GM18499 (cell line): ENCODE results near the gene EHD4.

Experiments used
- ATAC-seq: cut with Tn5 transposase; IDR thresholded peaks from one replicate; pipeline ENCODE4 v1.9.1; 2021; ENCODE audit warnings: moderate number of reproducible peaks; ENCODE audit not compliant: insufficient read depth, unreplicated experiment

The EHD4 gene

DNA sequence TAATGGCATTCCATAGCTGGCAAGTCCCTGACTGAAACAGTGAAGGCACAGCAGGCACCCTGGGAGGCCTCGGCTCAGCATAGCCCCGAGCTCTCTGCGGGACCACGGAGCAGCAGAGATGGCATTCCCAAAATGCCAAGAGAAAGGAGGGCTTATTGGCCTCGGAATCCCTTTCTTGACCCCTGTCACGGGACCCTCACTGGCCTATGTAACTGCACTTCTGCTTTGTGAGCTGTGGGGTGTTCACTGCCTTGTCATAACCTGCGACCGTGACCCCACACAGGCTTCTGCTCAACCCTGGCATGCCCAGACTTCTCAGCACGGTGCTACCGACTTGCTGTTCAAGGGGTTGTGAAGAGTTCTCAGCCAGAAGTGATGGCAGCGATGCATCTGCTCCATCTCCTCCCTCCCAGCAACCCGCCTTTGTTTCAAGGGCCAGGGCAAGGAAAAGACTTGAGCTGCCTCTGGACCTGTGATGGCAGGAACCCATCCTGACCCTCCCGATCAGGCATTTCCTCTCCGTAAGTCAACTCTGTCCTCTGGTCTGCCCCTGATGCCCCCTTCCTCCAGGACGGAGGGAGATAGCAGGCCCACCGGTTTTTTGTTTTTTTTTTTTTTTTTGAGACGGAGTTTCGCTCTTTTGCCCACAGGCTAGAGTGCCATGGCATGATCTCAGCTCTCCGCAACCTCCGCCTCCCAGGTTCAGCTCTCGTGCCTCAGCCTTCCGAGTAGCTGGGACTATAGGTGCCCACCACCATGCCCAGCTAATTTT is 30.5 kb downstream of the EHD4 start:
- ATAC-seq, result no peak

DNA sequence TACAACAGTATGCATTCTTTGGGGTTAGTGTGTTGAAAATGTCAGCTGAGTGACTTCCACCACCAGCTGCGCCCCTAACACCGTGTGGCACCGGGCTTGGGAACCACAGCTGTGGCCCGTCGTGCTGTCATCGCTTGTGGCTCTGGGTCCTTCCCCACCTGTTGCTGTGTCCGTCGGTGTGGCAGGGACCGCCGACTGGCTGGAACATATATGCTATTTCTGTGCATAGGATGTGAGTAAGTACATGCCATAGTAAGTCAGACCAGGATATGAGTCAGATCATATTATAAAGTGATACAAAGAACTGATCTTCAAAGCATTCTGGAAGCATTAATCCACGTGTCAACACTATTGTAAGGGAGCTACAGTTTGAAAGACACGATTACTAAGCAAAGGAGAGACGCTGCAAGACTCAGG is 31.9 kb downstream of the EHD4 start:
- ATAC-seq, result no peak

DNA sequence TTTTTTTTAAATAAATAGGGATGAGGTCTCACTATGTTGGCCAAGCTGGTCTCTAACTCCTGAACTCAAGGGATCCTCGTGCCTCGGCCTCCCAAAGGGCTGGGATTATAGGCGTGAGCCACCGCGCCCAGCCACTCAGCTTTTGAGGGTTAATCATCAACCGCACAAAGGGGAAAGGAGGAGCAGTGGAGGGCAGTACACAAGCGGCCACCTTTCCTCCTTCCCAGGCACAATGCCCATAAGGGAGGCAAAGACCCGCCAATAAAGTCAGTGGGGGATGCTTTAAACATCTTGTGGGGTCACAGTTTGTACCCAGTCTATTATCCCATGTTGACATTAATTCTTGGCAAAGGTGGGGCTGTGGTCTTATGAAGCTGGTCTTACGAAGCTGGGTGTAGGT is 32.4 kb downstream of the EHD4 start:
- ATAC-seq, result no peak

DNA sequence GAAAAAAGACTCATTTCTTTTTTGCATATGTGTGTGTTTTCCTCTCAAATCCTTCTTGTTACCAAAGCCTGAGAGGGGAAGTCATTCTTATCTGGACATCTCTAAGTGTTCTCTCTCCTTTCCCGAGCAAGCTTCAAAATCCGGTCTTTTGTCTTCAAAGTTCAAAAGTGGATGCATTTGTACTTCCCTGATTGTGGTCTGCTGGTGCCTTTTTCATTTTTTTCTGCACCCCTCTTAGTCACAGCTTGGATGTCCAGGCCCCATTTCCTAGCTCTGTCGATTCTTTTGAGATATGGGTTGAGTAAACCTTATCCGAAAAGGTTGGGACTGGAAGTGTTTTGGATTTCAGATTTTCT is 34.8 kb downstream of the EHD4 start:
- no peak for ATAC-seq

DNA sequence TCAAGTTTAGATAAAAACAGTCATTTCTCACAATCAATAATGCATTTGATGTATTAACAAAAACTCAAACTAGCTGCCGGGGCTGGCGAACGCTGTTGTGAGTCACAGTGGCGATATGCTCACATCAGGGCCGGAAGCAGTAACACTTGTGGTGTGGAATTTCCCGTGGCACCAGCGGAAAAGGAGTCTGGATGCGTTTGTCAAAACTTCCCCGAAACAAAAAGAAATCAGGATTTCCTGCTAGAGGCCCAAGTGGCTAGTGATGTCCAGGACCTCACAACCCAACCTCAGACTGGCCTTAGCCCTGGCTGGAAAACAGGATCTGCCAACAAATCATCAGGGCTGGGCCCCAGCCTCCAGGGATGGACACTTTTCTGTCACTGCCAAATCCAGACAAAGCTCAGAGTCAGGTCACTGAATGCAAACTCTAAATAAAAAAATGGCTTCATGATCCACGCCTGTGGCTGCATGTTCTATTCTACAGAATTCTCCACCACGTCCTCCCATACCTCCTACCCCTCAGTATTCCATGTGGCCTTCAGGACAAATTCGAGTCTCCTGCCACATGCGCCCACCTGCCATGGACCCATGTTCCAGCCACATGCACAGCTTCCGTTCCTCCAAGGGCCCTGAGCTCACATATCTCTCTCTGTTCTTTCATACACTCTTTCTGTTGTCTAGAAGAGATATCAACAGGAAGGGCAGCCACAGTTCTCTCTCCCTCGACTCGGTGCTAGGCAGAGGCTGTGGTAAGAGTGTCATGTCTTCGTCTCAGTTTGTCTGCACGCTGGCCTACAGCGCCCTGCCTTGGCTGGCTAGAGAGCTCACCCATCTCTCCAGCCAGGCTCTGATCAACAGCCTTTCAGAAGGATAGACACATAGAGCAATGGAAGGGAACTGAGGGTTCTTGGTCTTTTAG is 35.4 kb downstream of the EHD4 start:
- no peak for ATAC-seq

DNA sequence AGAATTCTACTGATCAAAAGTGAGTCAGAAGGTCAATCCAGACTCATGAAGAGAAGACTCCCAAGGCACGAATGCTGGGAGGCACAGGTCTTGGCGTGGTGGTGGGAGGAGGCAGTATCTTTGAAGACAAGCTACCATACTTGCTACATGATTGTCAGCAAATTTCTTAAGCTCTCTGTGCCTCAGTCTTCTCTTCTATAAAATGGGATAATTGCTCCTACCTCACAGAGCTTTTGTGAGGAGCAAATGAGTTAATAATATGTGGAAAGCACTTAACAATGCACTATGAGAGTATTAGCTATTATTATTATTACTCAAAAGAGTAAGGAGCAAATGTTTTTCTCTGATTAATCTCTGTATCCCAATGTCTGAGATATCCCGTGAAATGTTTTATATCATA is 36.2 kb downstream of the EHD4 start:
- ATAC-seq, result no peak

DNA sequence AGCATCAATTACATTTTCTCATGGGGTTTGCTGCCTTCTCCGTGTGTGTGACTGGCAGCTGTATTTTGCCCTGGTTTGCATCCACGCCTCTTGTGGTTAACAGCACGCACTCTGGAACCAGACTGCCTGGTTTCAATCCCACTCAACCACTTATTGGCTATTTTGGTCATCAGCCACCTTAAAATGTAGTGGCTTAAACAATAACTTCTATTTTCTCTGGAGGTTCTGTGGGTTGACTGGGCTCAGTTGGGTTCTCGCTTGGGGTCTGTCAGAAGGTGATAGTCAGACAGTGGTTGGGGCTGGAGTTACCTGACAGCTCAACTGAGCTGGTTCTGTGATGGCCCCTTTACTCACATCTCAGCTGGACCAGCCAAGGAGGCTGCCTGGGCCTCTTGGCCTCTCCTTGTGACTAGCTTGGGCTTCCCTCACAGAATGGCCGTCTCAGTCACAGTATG is 36.8 kb downstream of the EHD4 start:
- ATAC-seq, result no peak

DNA sequence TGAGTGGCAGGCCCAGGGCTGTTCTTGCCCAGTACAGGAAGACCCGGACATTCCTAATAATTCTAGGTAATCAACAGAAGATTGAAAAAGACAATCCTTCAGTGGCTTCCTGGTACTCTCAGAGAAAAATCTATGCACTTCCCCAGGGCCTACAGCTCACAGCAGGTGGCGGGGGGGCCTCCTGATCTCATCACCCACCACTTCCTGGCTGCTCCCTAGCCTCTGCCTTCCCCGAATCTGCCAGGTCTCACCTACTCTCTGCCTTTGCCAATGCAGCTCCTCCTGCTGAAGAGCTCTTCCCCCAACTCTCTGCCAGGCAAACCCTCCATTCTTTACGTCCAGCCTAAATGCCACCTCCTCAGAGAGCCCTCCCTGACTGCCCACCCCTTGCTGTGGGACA is 37.5 kb downstream of the EHD4 start:
- ATAC-seq, result no peak

DNA sequence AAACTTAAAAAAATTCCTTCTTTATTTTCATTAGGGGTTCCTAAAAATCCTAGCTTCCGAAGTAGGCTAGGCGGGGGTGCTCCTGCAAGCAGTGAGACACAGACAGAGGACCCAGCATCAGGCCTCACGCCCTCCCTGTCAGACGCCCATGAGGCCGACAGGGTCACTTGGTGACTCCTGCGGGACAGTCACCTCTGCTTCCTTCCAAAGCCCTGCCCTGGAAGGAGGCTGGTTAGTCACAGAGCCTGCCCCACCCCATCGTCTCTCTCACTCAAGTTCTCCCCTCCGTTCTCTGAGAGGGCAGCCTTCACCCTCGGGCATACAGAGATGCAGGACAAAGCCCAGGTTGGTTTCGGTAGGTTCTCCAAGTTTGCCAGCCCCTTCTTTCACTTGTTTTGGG is 38.6 kb downstream of the EHD4 start:
- no peak for ATAC-seq

DNA sequence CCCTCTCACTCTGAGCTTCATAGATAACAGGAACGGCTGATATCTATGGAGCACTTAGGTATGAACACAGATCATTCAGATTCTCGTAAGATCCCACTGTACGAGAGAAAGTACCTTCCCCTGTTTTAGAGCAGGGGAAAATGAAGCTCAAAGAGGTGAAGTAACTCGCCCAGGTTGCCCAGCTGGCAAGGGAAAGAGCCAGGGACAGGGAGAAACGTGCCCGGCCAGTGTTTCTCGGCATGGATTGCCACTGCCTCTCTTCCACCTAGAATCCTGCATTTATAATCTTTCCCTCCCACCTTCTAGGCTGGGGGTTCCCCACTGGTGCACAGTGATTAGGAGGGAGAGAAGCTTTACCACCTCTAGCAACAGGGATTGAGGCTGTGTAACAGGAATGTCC is 39.0 kb downstream of the EHD4 start:
- ATAC-seq, result no peak

DNA sequence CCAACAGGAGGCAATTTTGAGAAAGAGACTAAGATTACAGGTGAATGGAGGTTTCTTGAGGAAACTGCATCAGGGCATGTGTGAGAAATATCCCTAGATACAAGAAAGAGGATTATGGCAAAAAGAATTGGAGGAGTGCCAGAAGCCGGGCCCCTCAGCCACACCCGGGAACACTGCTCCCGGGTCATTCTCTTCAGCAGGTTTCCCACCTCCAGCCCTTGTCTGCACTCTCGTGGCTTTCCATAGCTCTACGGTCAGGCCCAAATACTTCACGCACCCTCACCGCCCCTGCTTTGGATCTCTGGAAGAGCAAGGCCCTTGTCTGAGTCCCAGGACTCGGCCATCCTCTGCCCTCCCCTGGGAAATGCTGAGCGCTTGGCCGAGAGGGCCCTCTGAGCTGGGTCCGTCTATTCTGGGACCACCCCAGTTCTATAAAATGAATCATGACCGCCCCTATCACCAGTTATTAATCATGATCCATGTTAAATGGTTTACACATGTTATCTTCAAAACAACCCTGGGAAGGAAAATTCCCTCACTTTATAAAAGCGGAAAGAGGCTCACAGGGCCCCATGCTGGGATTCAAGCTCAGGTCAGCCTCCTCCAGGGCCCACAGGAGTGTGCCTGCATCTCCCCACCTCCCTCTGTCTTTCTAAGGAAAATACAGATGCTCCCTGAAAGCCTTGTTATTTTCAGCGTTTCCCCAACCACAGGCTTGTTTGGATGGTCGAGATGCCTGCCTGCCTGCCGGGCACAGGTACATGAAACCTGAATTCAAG is 39.7 kb downstream of the EHD4 start:
- no peak for ATAC-seq

DNA sequence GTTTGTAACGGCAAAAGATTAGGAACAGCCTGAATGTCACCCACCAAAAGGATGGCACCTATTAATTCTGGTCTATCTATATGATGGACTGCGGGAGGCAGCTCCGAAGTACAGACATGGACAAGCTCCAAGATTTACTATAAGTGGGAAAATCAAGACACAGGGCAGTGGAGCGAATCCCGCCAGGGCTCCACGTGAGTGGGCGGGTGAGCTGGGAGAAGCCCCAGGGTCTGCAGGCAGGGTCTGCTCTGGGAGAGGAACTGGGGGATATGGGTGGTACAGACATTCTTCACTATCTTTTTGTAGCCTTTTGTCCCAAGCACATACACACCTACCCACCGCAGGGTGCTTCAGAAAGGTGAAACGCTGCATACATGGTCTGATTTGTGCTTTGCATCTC is 40.3 kb downstream of the EHD4 start:
- ATAC-seq, result no peak

DNA sequence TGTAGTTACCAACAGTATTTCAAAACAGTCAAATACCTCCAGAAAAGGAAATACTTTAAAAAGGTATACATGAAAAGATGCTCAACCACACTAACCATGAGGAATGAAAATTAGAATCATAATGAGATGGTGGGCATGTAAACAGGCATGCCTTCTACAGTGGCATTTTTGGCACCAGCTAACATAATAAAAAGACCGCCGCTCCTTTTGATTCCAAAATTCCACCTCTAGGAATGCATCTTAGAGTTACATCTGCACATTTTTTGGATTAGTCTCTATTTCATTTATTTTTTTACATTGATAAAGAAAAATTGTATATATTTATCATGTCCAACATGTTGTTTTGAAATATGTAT is 41.5 kb downstream of the EHD4 start:
- ATAC-seq, result no peak

DNA sequence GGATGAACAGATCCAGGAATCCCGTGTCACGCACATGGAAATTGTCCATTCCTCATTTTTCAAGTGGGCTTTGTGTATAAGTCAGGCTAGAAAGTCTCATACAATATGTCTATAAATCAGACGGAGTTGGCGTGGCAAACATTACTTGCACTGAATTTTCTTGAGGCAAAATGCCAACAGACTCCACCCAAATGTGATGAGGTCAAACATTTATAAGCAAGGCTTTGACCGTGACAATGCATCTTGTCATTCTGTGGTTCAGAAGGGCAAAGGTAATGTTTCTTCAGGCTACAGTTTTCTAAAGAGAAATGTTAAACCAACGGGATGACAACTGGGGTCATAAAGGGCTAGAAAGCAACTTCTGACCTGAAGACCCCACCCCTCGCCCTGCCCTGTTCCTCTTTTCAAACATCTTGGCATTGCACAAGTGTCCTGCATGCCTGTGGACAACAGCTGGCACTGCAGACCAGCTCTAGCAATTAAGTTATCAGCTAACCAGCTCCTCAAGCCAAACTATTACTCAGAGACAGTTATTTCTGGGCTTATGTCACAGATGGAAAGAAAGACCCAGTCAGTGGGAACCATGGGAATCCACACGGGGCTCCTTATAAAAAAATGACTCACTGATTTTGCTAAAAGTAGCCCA is 42.0 kb downstream of the EHD4 start:
- no peak for ATAC-seq

DNA sequence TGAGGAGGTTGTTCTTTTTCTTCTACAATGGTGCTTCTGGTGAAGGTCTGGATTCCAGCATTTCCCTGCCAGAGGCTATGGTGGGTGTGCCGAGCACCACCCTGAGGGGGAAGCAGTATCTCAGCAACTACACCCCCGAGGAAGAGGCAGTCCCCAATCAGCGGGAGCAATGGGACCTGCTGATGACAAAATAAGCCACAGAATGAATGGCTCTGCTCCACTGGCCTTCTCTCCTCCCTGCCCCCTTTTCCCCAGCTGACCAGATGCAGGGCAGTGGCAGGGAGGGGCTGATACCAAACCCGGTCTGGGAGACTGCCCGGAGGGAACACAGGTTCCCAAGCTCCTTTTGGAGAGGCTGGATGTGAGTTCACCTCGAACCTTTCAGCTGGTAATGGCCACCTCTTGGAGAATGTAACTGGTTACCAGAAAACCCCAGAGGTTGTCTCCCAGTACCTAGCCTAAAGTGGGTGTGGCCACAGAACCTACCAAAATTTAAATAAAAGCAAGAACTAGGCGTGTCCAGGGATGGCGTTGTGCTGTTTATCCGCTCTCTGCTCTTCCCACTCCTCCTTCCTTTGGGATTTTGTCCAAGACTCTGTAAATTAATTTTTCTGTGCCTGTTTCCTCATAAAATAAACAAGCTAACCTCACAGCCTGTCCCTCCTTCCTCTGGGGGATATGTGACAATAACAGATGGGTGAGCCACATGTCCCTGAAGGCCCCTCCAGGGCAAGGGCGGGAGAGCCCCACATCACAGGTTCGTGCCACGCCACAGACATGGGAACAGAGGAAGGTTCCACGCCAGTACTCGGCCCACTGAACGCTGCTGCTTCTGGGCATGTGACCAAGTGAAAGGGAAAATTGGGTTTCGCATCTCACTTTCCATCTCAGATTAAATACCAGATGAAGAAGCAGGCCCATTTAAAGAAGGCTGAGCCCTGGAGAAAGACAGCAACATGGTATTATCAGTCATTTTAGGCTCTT is 43.4 kb downstream of the EHD4 start:
- peak; percentile 56 for ATAC-seq

DNA sequence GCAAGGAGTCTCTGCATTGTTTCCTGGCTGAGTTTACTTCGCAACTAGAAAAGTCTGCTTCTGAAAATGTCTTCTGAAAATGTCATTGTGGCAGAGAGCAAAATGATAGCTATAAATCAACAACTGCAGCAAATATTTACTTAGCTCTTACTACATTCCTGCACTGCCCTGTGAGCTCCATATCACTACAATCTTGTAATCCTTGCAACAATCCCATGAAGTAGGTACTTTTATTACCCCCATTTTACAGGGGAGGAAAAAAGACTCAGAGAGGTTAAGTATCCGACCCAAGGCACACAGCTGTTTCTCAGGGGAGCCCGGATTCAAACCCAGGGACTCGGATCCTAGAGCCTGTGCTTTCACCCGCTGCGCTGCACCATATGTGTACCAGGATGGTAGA is 44.3 kb downstream of the EHD4 start:
- no peak for ATAC-seq

DNA sequence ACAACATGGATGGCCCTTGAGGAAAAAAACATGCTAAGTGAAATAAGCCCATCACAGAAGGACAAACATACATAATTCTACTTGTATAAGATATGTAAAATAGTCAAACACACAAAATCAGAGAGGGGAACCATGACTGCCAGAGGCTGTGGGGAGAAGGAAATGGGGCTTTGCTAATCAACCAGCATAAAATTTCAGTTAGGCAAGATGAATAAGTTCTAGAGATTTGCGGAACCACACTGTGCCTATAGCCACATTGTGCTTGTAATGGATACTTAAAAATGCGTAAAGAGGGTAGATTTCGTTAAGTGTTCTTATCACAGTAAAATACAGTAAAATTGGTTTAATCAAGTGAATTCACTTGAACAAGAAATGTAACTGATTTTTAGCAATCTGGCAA is 44.8 kb downstream of the EHD4 start:
- ATAC-seq, result no peak

DNA sequence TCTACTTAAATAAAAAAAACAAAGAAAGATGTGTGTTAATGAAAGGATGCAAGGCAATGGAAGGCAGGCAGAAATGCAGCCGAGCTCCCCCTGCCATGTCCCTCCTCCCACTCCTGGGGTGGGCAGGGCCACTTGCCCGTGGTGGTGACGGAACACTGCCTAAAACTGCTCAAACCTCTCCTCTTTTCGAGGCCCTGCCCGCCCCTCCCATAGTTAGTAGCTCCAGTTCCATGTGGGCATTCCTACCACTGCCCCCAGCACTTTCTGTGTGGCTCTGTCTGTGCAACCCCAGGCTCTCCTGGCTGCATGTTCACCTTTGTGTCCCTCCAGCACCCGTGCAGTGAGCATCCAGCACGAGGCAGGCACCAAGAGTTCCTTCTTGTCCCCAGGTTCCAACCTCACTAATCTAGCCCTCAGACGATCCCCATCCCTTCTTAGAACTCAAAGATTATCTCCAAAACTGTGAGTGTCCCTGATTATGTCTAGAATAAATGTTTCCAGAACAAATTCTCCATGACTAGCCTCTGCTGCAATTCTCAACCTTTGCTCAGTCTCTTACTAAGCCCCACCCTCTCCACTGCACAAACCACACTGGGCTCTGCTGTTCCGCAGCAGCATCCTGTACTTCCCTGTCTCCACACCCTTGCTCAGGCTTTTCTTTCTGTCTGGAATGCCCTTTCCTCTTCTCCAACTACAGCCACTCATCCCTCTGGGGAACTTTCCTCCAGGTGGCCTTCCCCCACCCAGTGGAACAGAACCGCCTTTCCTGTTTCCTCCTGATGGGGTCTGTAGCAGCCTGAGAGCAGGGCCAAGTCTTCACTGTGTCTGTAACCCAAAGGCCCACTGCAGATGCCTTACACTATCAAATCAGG is 45.9 kb downstream of the EHD4 start:
- ATAC-seq, result no peak
